ENCODE results near the gene RAI1.
A peak's percentile ranks its signal among the peaks of the same experiment; 100 is the strongest.

Gene RAI1

GRCh38 chr17:17846003-17846402, 164.7 kb downstream of the RAI1 start:
- DNase-seq (ENCODE audit: low spot score): no peak

GRCh38 chr17:17846645-17847044, 165.4 kb downstream of the RAI1 start:
- DNase-seq (ENCODE audit: low spot score): no peak

- DNase-seq (ENCODE audit: low spot score): no peak
Observed at GRCh38 chr17:17847118-17847689, 165.9 kb downstream of the RAI1 start.

- no peak for DNase-seq (ENCODE audit: low spot score)
Observed at GRCh38 chr17:17847726-17848125, 166.5 kb downstream of the RAI1 start.

- no peak for DNase-seq (ENCODE audit: low spot score)
Observed at GRCh38 chr17:17848311-17849082, 167.2 kb downstream of the RAI1 start.

- no peak for DNase-seq (ENCODE audit: low spot score)
Observed at GRCh38 chr17:17849147-17849820, 168.0 kb downstream of the RAI1 start.

GRCh38 chr17:17849845-17850373, 168.7 kb downstream of the RAI1 start:
- peak; percentile 38 for DNase-seq (ENCODE audit: low spot score)

- DNase-seq (ENCODE audit: low spot score): no peak
Observed at GRCh38 chr17:17851103-17852002, 170.1 kb downstream of the RAI1 start.

GRCh38 chr17:17852930-17853329, 171.7 kb downstream of the RAI1 start:
- no peak for DNase-seq (ENCODE audit: low spot score)

- DNase-seq (ENCODE audit: low spot score): no peak
Observed at GRCh38 chr17:17853811-17854447, 172.7 kb downstream of the RAI1 start.

- DNase-seq (ENCODE audit: low spot score): no peak
Observed at GRCh38 chr17:17855976-17856375, 174.7 kb downstream of the RAI1 start.

- no peak for DNase-seq (ENCODE audit: low spot score)
Observed at GRCh38 chr17:17856386-17856785, 175.1 kb downstream of the RAI1 start.

GRCh38 chr17:17857496-17857895, 176.2 kb downstream of the RAI1 start:
- DNase-seq (ENCODE audit: low spot score): no peak

- peak; percentile 68 for DNase-seq (ENCODE audit: low spot score)
Observed at GRCh38 chr17:17859909-17860765, 178.9 kb downstream of the RAI1 start.

- DNase-seq (ENCODE audit: low spot score): no peak
Observed at GRCh38 chr17:17860766-17861107, 179.5 kb downstream of the RAI1 start.

Data from kidney tubule cell (primary cell).